Stomach (tissue), 4 donors: Measurements from ENCODE around the gene CD300LD.

ENCODE experiments used
- CTCF ChIP-seq, 7 experiments: fragments of 450-650 bp in 4 of 7; fragments of 200-600 bp in 3 of 7; sonication (generic) in 3 of 7; IDR thresholded peaks; one replicate each; pipeline ENCODE4 v1.5.1; 2016 to 2019; ENCODE audit warnings: antibody characterized with exemption in 7 of 7, control low read depth in 2 of 7, mild to moderate bottlenecking in 1 of 7
- POLR2A ChIP-seq, 4 donors: fragments of 450-650 bp; IDR thresholded peaks; one replicate each; pipeline ENCODE4 v1.6.1; 2016; ENCODE audit warnings: antibody characterized with exemption in 4 of 4, control low read depth in 2 of 4, mild to moderate bottlenecking in 1 of 4, moderate library complexity in 1 of 4
- POLR2AphosphoS5 ChIP-seq, 3 donors: sonication (generic); formaldehyde crosslinking; IDR thresholded peaks; one replicate each; pipeline ENCODE4 v1.6.1; 2016; ENCODE audit warnings: antibody characterized with exemption in 3 of 3

GRCh38 chr17:74546586-74546985, 45.5 kb downstream of the CD300LD start:
- TF ChIP-seq CTCF (IDR thresholded peaks at IDR 0.05) (no peak), POLR2AphosphoS5 (IDR thresholded peaks at IDR 0.05) (no peak), POLR2A (IDR thresholded peaks at IDR 0.05) (no peak)
